GM21529 (cell line): ENCODE results near the gene GAMT.

ENCODE experiments used
- ATAC-seq: cut with Tn5 transposase; IDR thresholded peaks from one replicate; pipeline ENCODE4 v1.9.1; 2021; ENCODE audit not compliant: unreplicated experiment

GAMT gene

GRCh38 chr19:1401889-1402217, 511 bp upstream of the GAMT start:
- ATAC-seq, result no peak

- no peak for ATAC-seq
Measured at GRCh38 chr19:1400281-1401137, 833 bp downstream of the GAMT start.

GRCh38 chr19:1399745-1400144, 1.6 kb downstream of the GAMT start:
- ATAC-seq, result no peak

DNA sequence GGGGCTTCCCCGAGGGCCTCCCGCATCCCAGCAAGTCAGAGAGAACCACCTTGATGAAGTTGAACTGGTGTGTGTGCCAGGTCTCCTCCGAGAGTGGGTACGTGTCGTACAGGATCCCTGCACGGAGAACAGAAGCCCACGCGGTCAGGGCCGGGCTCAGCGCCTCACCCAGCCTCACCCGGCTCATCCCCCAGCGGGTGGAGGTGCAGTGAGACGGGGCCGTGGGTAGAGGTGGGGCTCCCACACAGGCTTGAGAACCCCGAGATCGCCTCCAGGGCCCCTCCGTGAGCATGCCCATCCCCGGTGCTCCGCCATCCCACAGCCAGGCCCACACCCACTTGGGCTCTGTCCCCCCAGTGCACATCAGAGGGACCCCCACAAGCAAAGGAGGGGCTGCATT, 2.3 kb downstream of the GAMT start:
- ATAC-seq, result no peak

GRCh38 chr19:1397838-1398237, 3.5 kb downstream of the GAMT start:
- no peak for ATAC-seq

DNA sequence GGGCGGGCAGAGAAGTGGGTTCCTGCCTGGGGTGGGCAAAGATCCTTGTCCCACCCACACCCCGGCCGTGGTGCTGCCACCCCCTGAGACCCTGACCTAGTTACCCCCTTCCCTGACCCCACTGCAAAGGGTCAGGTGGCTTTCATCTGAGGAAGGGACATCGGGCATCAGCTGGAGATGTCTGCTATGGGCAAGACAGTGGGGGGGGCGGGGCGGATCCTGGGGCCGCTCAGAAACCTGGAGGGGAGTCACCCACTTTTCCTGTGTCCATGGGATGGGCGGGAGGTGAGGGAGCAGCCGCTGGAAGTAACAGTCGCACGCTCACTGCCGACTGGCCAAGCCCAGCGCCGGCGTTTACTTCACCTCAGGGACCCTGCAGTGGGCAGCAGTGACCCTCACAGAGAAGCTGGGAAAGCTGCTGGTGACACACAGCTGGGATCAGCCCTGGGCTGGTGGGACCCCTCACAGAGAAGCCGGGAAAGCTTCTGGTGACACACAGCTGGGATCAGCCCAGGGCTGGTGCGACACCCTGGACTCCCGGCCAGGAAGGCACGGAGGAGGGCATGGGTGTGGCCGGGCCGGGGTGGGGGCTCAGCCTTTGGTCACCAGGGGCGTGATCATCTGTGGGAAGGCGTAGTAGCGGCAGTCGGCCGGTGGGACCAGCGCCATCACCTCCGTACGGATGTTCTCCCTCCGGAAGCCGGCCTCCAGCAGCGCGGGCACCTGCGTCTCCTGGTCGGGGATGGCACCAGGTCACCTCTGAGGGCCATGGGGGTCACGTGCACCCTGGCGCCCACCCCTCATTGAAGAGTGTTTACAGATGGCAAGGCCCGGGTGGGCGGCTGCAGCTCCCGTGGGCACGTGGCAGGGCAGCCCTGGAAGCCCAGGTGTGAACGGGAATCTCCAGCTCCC, 4.3 kb downstream of the GAMT start:
- ATAC-seq, result no peak

DNA sequence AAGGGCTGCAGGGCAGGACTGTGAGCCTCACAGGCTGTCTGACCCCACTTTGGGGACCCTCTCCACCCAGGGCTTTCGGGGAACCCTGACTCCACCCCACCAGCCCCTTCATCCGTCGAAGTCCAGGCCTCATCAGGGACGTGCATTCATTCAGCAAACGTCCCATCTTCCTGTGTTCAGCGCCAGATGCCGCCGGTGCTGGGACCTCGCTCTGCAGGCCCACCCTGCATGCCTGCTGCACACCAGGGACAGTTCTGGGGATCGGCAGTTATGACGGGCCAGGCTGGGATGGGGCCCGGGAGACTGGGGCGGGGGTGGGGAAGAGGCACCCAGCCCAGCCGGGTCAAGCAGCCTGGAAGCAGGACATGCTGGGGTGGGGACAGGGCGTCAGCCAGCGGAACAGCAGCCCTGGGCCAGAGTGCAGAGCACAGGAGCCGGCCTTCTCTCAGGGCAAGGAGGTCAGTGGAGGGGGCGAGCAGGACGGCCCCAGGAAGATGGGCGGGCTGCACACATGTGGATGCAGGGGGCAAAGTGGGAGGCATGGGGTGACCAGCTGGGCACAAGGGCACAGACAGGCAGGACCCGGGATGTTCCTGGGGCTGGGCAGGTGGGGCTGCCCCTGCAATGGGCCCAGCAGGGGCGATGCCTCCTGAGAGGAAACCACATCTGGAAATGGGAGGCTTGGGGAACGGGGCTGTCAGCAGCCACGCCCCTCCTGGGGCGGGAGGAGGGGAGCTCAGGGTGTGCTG, 5.1 kb downstream of the GAMT start:
- no peak for ATAC-seq

- ATAC-seq, result no peak
Measured at GRCh38 chr19:1395194-1396018, 5.9 kb downstream of the GAMT start.

GRCh38 chr19:1394252-1395193, 6.8 kb downstream of the GAMT start:
- no peak for ATAC-seq

DNA sequence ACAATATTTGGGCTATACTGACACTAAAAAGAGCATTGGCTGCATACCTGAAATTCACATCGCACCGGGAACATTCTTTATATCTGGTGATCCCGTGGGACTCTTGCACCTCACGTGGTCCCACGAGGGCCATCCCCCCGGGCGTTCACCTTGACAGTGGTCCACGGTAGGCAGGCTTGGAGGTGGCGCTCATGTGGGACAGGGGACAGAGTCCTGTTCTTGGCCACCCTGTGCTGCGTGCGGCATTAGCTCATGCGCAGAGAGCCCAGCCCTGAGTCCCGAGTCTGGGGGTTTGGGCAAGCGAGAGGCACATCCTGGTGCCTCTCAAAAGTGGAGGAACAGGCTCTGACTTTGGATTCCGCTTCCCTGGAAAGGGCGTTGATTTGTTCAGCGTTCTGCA, 7.5 kb downstream of the GAMT start:
- no peak for ATAC-seq

DNA sequence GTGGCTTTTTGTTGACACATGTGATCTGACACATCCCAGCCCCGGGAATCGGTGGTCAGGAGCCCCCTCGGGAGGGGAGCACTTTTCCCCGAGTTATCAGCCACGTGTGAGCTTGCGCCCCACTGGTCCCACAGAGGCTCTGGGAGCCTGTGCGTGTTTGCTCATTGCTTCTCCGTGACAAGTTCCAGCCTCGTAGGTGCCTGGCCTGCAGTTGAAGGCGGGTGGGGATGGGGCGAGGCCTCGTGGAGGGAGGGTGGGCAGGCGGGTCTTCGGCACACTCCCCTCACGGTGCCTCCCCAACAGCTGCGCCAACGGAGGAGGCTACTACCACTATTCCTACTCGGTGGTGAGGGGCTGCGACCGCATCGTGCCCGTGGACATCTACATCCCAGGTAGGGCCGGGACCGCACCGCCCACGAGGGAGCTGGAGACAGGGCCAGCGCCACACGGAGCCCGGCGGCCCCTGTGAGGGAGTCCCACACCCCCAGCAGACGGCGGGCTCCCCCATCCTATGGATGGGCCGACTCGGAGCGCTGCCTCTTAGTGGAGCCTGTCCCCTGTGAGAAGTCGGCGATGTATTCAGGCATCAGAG, 8.3 kb downstream of the GAMT start:
- ATAC-seq, result no peak

- ATAC-seq, result no peak
Measured at GRCh38 chr19:1392407-1392806, 8.9 kb downstream of the GAMT start.

- no peak for ATAC-seq
Measured at GRCh38 chr19:1390890-1391423, 10.4 kb downstream of the GAMT start.

- no peak for ATAC-seq
Measured at GRCh38 chr19:1389033-1389940, 12.1 kb downstream of the GAMT start.

GRCh38 chr19:1388637-1389026, 12.7 kb downstream of the GAMT start:
- no peak for ATAC-seq

DNA sequence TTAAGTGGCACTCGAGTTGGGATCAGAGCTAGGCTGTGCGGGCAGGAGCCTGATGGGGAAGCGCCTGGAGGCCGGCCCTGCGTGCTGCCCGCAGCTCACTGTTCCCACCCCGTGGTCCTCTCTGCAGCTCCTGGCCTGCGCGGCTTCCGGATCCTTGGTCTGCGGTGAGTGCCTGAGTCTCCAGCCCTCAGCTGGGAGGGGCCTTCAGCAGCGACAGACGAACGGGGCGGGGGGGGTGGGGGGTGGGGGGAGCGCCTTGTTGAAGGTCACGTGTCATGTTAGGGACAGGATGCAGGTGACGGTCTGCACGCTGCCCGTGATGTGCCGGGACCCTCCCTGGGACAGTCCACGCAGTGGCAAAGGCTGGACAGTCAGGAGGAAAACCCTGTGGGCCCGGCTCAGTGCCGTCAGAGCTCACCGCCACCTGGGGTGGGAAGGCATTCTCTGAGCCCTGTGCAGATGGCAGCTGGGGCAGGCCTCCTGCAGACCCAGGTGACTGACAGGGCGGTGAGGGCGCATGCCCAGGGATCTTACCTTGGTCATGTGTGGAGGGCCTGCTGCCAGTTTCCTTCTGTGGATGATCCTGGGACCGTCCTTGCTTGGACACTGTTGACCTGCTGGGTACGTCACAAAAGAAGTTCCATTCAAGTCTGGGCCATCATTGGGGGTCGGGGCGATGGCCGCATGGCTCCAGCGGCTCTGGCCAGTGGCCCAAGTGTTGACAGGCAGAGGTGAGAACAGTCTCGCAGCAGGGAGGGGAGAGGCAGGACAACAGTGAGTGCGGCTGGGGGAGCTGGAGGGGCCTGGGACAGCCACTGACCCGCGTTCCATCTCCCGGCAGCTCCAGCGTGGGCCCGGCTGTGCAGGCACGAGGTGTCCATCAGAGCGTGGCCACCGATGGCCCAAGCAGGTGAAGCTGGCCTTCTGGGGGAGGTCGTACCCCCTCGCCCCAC, 13.4 kb downstream of the GAMT start:
- no peak for ATAC-seq
